ENCODE results near the gene SCRN2. TPM values are rescaled to one million over a fixed set of nuclear protein-coding genes. Genes with fewer than 3 reads are reported as not detected.

The SCRN2 gene
- total RNA-seq, 2 donors from 2014 or later = 36.8 to 40.0 TPM

DNA sequence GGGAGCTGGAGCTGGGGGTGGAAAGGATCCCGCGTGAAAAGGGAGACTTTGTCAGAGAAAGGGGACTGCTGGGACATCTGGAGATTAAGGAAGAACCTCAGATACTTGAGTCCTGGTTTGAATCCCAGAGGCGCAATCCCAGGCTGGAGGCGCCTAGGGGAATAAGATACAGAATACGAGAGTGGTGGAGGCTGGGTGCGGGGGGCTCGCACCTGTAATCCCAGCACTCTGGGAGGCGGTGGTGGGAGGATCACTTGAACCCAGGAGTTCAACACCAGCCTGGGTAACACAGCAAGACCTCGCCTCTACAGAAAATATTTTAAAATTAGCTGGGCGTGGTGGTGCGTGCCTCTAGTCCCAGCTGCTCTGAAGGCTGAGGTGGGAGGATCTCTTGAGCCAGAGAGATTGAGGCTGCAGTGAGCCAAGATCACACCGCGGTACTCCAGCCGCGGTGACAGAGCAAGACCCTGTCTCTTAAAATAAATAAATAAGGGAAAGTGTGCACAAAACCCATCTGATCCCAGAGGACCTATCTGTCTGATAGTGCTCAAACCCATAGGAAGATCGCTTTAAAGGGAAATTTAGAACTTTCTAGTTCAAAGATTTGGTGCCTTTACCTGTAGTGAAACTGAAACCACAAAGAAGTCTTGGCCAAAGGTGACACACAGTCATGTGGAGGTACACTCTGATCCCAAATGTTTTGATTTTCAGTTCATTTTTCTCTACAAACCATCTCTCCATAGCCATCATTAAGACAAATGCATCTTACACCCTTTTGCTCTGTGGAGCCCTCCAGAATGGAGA is 617 bp upstream of the SCRN2 start:
- no peak for DNase-seq
- intact Hi-C loops (cut with DNase I) = loop anchor here (2.0 to 10.0 kb wide), 2 partner anchors 49 to 133 kb away; partner anchors contain the start of gene CDK5RAP3
- TF ChIP-seq, protein P1, sequence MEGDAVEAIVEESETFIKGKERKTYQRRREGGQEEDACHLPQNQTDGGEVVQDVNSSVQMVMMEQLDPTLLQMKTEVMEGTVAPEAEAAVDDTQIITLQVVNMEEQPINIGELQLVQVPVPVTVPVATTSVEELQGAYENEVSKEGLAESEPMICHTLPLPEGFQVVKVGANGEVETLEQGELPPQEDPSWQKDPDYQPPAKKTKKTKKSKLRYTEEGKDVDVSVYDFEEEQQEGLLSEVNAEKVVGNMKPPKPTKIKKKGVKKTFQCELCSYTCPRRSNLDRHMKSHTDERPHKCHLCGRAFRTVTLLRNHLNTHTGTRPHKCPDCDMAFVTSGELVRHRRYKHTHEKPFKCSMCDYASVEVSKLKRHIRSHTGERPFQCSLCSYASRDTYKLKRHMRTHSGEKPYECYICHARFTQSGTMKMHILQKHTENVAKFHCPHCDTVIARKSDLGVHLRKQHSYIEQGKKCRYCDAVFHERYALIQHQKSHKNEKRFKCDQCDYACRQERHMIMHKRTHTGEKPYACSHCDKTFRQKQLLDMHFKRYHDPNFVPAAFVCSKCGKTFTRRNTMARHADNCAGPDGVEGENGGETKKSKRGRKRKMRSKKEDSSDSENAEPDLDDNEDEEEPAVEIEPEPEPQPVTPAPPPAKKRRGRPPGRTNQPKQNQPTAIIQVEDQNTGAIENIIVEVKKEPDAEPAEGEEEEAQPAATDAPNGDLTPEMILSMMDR (IDR thresholded peaks at IDR 0.05) = peak; percentile 5
- Histone ChIP-seq H3K9me3 (no peaks in the 10 kb centered on the region), H3K27me3 (no peaks in the 10 kb centered on the region), H3K9ac (ENCODE audit: low read depth in 2 of 2, low read length in 2 of 2) (peak overlapping the region; percentile 63 to 90), H3K4me3 (peak overlapping the region; percentile 72), H3K27ac (peak overlapping the region; percentile 63), H3K4me1 (peaks cover 15% of the 10 kb centered on the region), H3K36me3 (no peaks in the 10 kb centered on the region)

DNA sequence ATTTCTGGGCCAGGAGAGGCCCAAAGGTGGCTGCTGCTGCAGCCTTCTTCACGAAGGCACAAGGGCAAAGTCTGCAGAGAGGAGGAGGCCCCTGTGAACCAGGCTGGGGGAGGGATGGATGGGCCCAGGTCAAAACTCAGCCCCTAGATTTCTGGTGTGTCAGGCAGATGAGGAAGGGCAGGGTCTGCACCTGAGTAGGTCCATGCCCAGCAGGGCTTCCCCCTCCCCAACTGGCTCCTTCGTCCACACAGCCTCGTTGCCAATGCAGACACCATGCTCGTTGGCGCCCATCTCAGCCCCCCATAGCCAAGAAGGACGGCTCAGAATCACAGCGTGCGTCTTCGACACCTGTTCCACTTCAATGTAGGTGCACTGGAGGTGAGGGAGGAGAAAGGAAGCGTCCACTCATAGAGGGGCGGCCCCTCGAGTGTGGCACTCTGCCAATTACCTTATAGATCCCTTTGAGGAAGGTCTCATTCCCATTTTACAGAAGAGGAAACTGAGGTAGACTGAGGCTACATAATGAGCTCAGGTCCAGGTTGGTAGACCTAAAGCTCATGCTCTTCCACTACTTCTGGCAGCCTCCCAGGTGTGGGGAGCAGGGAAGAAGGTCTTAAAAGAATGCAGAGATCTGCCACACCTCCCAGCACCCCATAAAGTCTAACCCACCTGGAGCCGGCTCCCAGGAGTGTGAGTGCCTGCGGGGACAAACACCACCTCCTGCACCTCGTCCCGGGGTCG is 902 bp downstream of the SCRN2 start:
- Histone ChIP-seq H3K4me1 (peaks cover 15% of the 10 kb centered on the region), H3K4me3 (peak overlapping the region; percentile 72), H3K27ac (no peak overlapping the region), H3K9me3 (no peaks in the 10 kb centered on the region), H3K36me3 (no peaks in the 10 kb centered on the region), H3K27me3 (no peaks in the 10 kb centered on the region), H3K9ac (ENCODE audit: low read depth in 2 of 2, low read length in 2 of 2) (peak overlapping the region; percentile 63 to 90)
- TF ChIP-seq, protein P1 (IDR thresholded peaks at IDR 0.05) = no peak
- intact Hi-C loops (cut with DNase I) = loop anchor here (10.0 kb wide), 1 partner anchor 135 kb away; the partner anchor contains the start of gene CDK5RAP3
- no peak for DNase-seq

DNA sequence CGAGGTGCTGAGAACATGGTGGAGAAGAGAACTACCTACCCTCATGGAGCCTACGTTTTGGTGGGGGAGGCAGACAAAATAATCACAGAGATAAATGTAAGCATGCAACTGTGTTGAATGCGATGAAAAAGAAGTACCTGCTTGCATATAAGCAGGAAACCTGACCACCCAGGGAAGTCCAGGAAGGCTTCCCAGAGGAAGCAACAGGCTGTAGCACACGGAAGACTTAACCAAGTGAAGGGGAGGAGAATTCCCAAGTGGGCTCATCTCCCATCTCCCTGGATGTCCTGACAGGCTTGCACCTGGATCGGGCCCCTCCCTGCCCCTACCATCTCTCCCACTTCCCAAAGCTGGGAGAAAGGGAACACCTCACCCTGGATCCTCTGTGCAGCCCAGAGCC is 2.0 kb downstream of the SCRN2 start:
- TF ChIP-seq, protein P1 (IDR thresholded peaks at IDR 0.05) = no peak
- DNase-seq = no peak
- Histone ChIP-seq H3K9me3 (no peaks in the 10 kb centered on the region), H3K9ac (ENCODE audit: low read depth in 2 of 2, low read length in 2 of 2) (no peak overlapping the region), H3K27me3 (no peaks in the 10 kb centered on the region), H3K4me3 (no peak overlapping the region), H3K4me1 (peaks cover 15% of the 10 kb centered on the region), H3K36me3 (no peaks in the 10 kb centered on the region), H3K27ac (no peak overlapping the region)
- intact Hi-C loops (cut with DNase I) = no loop called here

DNA sequence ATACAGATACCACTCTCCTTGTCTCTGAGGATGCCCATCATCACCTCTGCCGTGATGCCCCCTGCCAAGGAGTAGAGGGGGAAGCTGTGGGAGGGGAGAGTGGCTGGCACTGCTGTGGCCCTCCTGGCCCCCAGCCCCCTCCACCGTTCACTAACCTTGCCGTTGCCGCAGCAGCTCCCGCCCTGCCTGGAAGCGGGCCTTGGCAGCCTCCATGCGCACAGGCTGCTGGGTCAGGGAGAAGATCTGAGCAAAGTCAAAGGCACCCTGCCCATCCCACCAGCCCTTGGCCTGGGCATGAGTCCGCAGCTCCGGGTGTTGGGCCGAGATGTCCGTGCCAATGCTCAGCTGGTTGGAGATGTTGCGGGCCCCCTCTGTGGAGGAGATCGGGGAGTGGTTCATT is 2.4 kb downstream of the SCRN2 start:
- no peaks in the 10 kb centered on the region for H3K27me3 ChIP-seq
- intact Hi-C loops (cut with DNase I) = no loop called here
- no peak overlapping the region for H3K4me3 ChIP-seq
- TF ChIP-seq, protein P1 (IDR thresholded peaks at IDR 0.05) = no peak
- DNase-seq = no peak
- H3K27ac ChIP-seq = no peak overlapping the region
- H3K9ac ChIP-seq (ENCODE audit: low read depth in 2 of 2, low read length in 2 of 2) = no peak overlapping the region
- H3K4me1 ChIP-seq = peaks cover 15% of the 10 kb centered on the region
- no peaks in the 10 kb centered on the region for H3K9me3 ChIP-seq
- H3K36me3 ChIP-seq = no peaks in the 10 kb centered on the region

DNA sequence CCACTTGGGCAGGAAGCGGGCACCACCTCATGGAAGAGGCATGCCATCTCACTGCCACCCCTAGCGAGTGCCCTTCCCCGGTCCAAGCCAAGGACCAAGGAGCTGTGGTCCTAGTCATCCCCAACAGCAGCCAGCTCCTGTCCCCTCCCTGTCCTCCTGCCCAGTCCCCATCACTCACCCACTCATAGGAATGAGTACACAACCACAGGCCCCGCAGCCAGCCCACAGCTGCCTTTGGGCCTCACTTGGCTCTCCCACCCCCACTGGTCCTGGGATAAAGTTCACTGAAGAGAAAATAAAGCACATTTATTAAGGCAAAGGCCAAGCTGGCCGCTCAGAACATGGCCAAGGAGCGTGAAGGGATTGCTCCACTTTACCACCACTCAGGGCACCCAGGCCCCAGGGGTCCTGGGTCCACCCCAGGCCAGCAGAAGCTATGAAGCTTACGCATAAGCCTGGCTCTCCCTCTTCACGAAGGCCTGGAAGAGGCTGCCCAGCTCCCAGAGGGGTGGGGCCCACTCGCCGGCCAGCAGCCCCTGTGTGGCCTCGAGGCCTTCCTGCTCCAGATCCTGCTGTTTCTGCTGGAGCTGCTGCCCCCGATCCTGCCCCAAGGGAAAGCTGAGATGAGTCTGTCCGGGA is 3.6 kb downstream of the SCRN2 start:
- Histone ChIP-seq H3K4me1 (peaks cover 7% of the 10 kb centered on the region), H3K9me3 (no peaks in the 10 kb centered on the region), H3K27ac (no peak overlapping the region), H3K4me3 (no peak overlapping the region), H3K9ac (ENCODE audit: low read depth in 2 of 2, low read length in 2 of 2) (no peak overlapping the region), H3K36me3 (no peaks in the 10 kb centered on the region), H3K27me3 (no peaks in the 10 kb centered on the region)
- TF ChIP-seq, protein P1 (IDR thresholded peaks at IDR 0.05) = no peak
- no peak for DNase-seq
- intact Hi-C loops (cut with DNase I) = no loop called here

All from colonic mucosa (tissue), 4 donors.